HCT116 (cell line): ENCODE results near the gene ACOT8. TPM values are rescaled to one million over a fixed set of nuclear protein-coding genes. Genes with fewer than 3 reads are reported as not detected.

Experiments used
- ATAC-seq: fragments of 200-7000 bp; cut with Tn5 transposase; 2 replicates; pipeline ENCODE4 v1.9.1; 2020; ENCODE audit warnings: mild to moderate bottlenecking, moderate library complexity
- BruUV-seq: library from RNA; stranded (reverse); fragments of 400-500 nt; replicated peaks from 2 replicates; lab custom pipeline; 2021; lab: Mats Ljungman, UMichigan
- CTCF ChIA-PET: fragments of 300-600 bp; sonication (Branson Sonifier 250); formaldehyde crosslinking; loops from one replicate; lab custom pipeline; 2021; ENCODE audit warnings: antibody characterized with exemption; lab: Charles Lee
- POLR2A ChIA-PET: fragments of 300-600, 350-600 bp; sonication (Branson Sonifier 250); formaldehyde crosslinking; loops from one replicate; lab custom pipeline; 2021; ENCODE audit warnings: antibody characterized with exemption; lab: Charles Lee
- RAD21 ChIA-PET, 2 experiments: fragments of 300-600 bp; sonication (Branson Sonifier 250); formaldehyde crosslinking; loops; one replicate each; lab custom pipeline; 2023; ENCODE audit warnings: low total read pairs in 2 of 2; ENCODE audit not compliant: uncharacterized antibody in 2 of 2, unreplicated experiment in 2 of 2, low non-redundant PET in 1 of 2; lab: Charles Lee
- DNase-seq: peaks from one replicate; pipeline ENCODE4 v3.0.0-alpha.2; 2010; ENCODE audit warnings: low read depth, low spot score
- H2AFZ ChIP-seq: fragments of 200-600 bp; shearing (Covaris generic), sonication (generic); 2 replicates; pipeline ENCODE4 v1.6.1; 2017; ENCODE audit warnings: low read depth, mixed run types, mixed read lengths, antibody characterized with exemption, low read length; ENCODE audit not compliant: poor library complexity, severe bottlenecking
- H3K27ac ChIP-seq: 2 replicates; pipeline ENCODE4 v1.5.1; 2012; ENCODE audit warnings: low read depth, low read length
- H3K27me3 ChIP-seq: fragments of 200-600 bp; sonication (generic); 2 replicates; pipeline ENCODE4 v1.6.1; 2016; ENCODE audit warnings: mixed run types, low read length, mixed read lengths; ENCODE audit not compliant: insufficient read depth
- H3K36me3 ChIP-seq, 2 experiments: fragments of 200-500 bp in 1 of 2; fragments of 200-600 bp in 1 of 2; sonication (Bioruptor generic) in 1 of 2; sonication (generic) in 1 of 2; 2 replicates each; pipeline versions ENCODE4 v1.5.1 to v1.6.1; 2014 to 2016; ENCODE audit warnings: low read length in 2 of 2, inconsistent platforms in 1 of 2, mixed read lengths in 1 of 2, mixed run types in 1 of 2; ENCODE audit not compliant: insufficient read depth in 2 of 2, control insufficient read depth in 1 of 2
- H3K4me1 ChIP-seq, 2 experiments: fragments of 200-600 bp in 1 of 2; sonication (generic) in 1 of 2; 2 replicates each; pipeline versions ENCODE4 v1.5.1 to v1.6.1; 2012 to 2017; ENCODE audit warnings: low read length in 2 of 2, inconsistent platforms in 1 of 2, mild to moderate bottlenecking in 1 of 2, mixed read lengths in 1 of 2, mixed run types in 1 of 2, moderate library complexity in 1 of 2; ENCODE audit not compliant: insufficient read depth in 2 of 2, control insufficient read depth in 1 of 2
- H3K4me2 ChIP-seq: fragments of 200-600 bp; sonication (generic); 2 replicates; pipeline ENCODE4 v1.6.1; 2017; ENCODE audit warnings: mixed run types, low read length, mixed read lengths
- H3K4me3 ChIP-seq, 2 experiments: fragments of 200-600 bp in 1 of 2; sonication (generic) in 1 of 2; replicated peaks in 1 of 2; 2 replicates each; pipeline ENCODE4 v1.5.1; 2011 to 2016; ENCODE audit warnings: low read length in 2 of 2, control low read depth in 1 of 2, low read depth in 1 of 2, mild to moderate bottlenecking in 1 of 2, mixed read lengths in 1 of 2, mixed run types in 1 of 2
- H3K79me2 ChIP-seq: fragments of 200-600 bp; sonication (generic); 2 replicates; pipeline ENCODE4 v1.6.1; 2017; ENCODE audit warnings: mild to moderate bottlenecking, mixed run types, low read length, moderate library complexity, mixed read lengths; ENCODE audit not compliant: insufficient read depth
- H3K9ac ChIP-seq: fragments of 200-600 bp; sonication (generic); 2 replicates; pipeline ENCODE4 v1.6.1; 2016; ENCODE audit warnings: low read length, mixed read lengths
- H3K9me2 ChIP-seq: fragments of 200-600 bp; sonication (generic), shearing (Covaris generic); 2 replicates; pipeline ENCODE4 v1.6.1; 2017; ENCODE audit warnings: mixed run types, mild to moderate bottlenecking, moderate library complexity; ENCODE audit not compliant: insufficient read depth
- H3K9me3 ChIP-seq, 2 experiments: fragments of 200-500 bp in 1 of 2; fragments of 200-600 bp in 1 of 2; sonication (Bioruptor generic) in 1 of 2; sonication (generic) in 1 of 2; 2 replicates each; pipeline ENCODE4 v1.6.1; 2014 to 2017; ENCODE audit warnings: low read length in 2 of 2, mixed read lengths in 2 of 2, inconsistent platforms in 1 of 2, low read depth in 1 of 2, mild to moderate bottlenecking in 1 of 2, mixed run types in 1 of 2, moderate library complexity in 1 of 2; ENCODE audit not compliant: control insufficient read depth in 1 of 2, insufficient read depth in 1 of 2
- H4K20me1 ChIP-seq: fragments of 200-600 bp; sonication (generic), shearing (Covaris generic); 2 replicates; pipeline ENCODE4 v1.6.1; 2017; ENCODE audit warnings: mixed run types, mild to moderate bottlenecking, moderate library complexity; ENCODE audit not compliant: insufficient read depth
- ELF1 ChIP-seq: IDR thresholded peaks from 2 replicates; pipeline ENCODE4 v1.6.1; 2012; ENCODE audit warnings: low read depth, borderline replicate concordance
- POLR2A ChIP-seq: IDR thresholded peaks from 2 replicates; pipeline ENCODE4 v1.7.0; 2011; ENCODE audit warnings: borderline replicate concordance; ENCODE audit not compliant: insufficient read depth, insufficient read length; ENCODE audit errors: extremely low read depth
- POLR2AphosphoS5 ChIP-seq: IDR thresholded peaks from 2 replicates; pipeline ENCODE4 v1.6.1; 2011; ENCODE audit warnings: mild to moderate bottlenecking, low read depth, low read length, moderate library complexity
- SP1 ChIP-seq: IDR thresholded peaks from 2 replicates; pipeline ENCODE4 v1.6.1; 2012; ENCODE audit warnings: low read depth
- ZFX ChIP-seq: fragments of 450-650 bp; IDR thresholded peaks from 2 replicates; pipeline ENCODE4 v1.6.1; 2017
- ZNF274 ChIP-seq: fragments of 200-500 bp; sonication (Bioruptor generic); IDR thresholded peaks from 2 replicates; pipeline ENCODE4 v1.6.1; 2014; ENCODE audit warnings: mild to moderate bottlenecking, low read depth, low read length, inconsistent platforms
- intact Hi-C: fragments of 100-400 bp; cut with micrococcal nuclease; formaldehyde crosslinking; loops from 2 replicates; pipeline ENCODE4 v1.10.0; 2022
- total RNA-seq: library from RNA; stranded (reverse); gene quantifications from one replicate; pipeline ENCODE4 v1.2.1, GENCODE V29; 2021; ENCODE audit not compliant: unreplicated experiment

The ACOT8 gene
- total RNA-seq, 1 experiment from 2014 or later, result 12.2 TPM

DNA sequence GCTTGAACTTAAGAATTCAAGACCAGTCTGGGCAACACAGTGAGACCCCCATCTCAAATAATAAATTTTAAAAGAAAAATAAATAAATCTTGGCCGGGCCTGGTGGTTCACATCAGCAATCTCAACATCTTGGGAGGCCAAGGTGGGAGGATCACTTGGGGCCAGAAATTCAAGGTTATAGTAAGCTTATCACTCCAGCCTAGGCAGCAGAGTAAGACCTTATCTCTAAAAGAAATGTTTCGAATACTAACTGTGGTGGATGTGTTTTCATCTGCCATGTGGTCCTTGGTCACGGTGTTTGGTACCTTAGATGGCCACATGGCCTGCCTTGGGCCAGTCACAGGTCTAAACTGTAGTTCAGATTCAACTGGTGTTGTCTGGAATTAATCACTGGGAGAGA lies 39.0 kb downstream of the ACOT8 start:
- H3K79me2 ChIP-seq, result peaks cover 27% of the 10 kb centered on the region
- DNase-seq, result no peak
- H3K4me3 ChIP-seq, result no peak overlapping the region
- intact Hi-C loops, result no loop called here
- no peak overlapping the region for H3K27ac ChIP-seq
- CTCF ChIA-PET, result no interaction called here
- H3K9me3 ChIP-seq, result no peaks in the 10 kb centered on the region
- no peak overlapping the region for H3K9ac ChIP-seq
- no peak overlapping the region for H3K4me2 ChIP-seq
- H3K4me1 ChIP-seq, result peaks cover 21 to 43% of the 10 kb centered on the region in 2 experiments; a peak in 3 of 4 replicates
- no peaks in the 10 kb centered on the region for H3K9me2 ChIP-seq
- POLR2A ChIA-PET, result no interaction called here
- H2AFZ ChIP-seq, result no peak overlapping the region
- peaks cover 16 to 38% of the 10 kb centered on the region in 2 experiments for H3K36me3 ChIP-seq
- no peaks in the 10 kb centered on the region for H3K27me3 ChIP-seq
- no peaks in the 10 kb centered on the region for H4K20me1 ChIP-seq
- BruUV-seq, result no TSS peak
- no peak for TF ChIP-seq ZNF274
- no peak for ATAC-seq
- RAD21 ChIA-PET, result no interaction called here

DNA sequence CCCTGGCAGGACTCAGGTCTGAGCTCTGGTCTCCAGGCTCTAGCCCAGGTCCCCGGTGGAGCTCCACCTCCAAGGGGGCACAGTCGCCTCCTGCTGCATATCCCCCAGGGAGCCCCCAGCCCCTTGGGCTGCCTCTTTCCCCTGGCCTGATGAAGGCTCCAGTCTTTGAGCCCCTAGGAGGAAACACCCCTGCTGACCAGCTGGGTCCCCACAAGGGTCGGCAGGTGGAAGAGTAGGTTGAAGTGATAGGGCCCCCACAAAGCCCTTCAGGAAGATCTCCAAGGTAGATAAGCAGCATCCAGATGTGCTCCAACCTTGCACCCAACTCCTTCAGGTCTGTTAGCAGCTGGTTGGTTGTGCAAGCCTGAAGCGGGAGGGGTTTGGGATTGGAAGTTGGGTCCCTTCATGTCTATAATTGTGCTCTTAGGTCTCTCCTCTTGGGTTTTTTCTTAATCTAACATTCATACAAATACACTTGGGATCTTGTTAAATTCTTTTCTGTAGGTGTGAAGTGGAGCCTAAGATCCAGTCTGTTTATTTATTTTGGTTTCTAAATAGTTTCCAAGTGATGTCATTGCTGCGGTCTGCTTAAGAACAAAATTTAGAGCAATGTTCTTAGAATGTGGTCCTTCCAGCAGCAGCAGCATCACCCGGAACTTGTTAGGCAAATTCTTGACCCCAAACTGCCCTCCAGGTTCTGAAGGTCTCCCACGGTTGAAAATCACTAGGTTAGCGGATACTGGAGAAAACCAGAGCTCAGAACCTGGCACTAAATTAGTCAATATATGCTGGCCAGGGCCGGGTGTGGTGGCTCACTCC lies 39.6 kb downstream of the ACOT8 start:
- H2AFZ ChIP-seq, result no peak overlapping the region
- H3K27ac ChIP-seq, result peak overlapping the region; percentile 28; the same call in 1 of the 2 replicates
- H3K9me3 ChIP-seq, result no peaks in the 10 kb centered on the region
- ATAC-seq, result no peak
- ChIA-PET POLR2A (interaction anchor here (1.3 kb wide), 1 partner anchor 9 kb away, joined by 4 read pairs; the partner anchor contains the start of gene TNNC2), RAD21 (no interaction called here), CTCF (interaction anchor here (0.9 kb wide), 1 partner anchor 152 kb away, joined by 5 read pairs; no protein-coding TSS in a partner anchor)
- BruUV-seq, result no TSS peak
- intact Hi-C loops, result no loop called here
- peak overlapping the region; percentile 16; the same call in 1 of the 2 replicates for H3K4me2 ChIP-seq
- peak; percentile 53 for TF ChIP-seq POLR2AphosphoS5
- no peak for TF ChIP-seq ZFX
- TF ChIP-seq ELF1, result no peak
- TF ChIP-seq POLR2A, result peak; percentile 16
- no peak for TF ChIP-seq SP1
- peaks cover 16 to 36% of the 10 kb centered on the region in 2 experiments; a peak in 3 of 4 replicates for H3K4me1 ChIP-seq
- H3K9me2 ChIP-seq, result no peaks in the 10 kb centered on the region
- no peaks in the 10 kb centered on the region for H3K27me3 ChIP-seq
- peaks cover 16 to 41% of the 10 kb centered on the region in 2 experiments for H3K36me3 ChIP-seq
- H3K4me3 ChIP-seq, result no peak overlapping the region
- peaks cover 33% of the 10 kb centered on the region for H3K79me2 ChIP-seq
- H3K9ac ChIP-seq, result no peak overlapping the region
- no peak for DNase-seq
- no peaks in the 10 kb centered on the region for H4K20me1 ChIP-seq
